Keratinocyte (primary cell): ENCODE measurements around the gene CXCL14. TPM values are rescaled to one million over a fixed set of nuclear protein-coding genes. Genes with fewer than 3 reads are reported as not detected.
A peak's percentile ranks its signal among the peaks of the same experiment; 100 is the strongest.

Experiments
- DNase-seq: peaks from one replicate; pipeline ENCODE4 v3.0.0-alpha.2; 2011; ENCODE audit warnings: low read depth, missing footprints, low spot score
- FAIRE-seq: peaks from 2 replicates; lab custom pipeline; 2011; peaks lifted over from hg19 to GRCh38; lab: Jason Lieb, UNC
- H2AFZ ChIP-seq: 2 replicates; pipeline ENCODE4 v1.6.0; 2012; ENCODE audit warnings: low read length, control low read depth, inconsistent platforms; ENCODE audit not compliant: control insufficient read depth
- H3K27ac ChIP-seq: 2 replicates; pipeline ENCODE4 v1.5.1; 2011; ENCODE audit warnings: low read length; ENCODE audit not compliant: control insufficient read depth, insufficient read depth
- H3K27me3 ChIP-seq: 3 replicates; pipeline ENCODE4 v1.6.0; 2011; ENCODE audit warnings: low read length; ENCODE audit not compliant: control insufficient read depth, insufficient read depth; ENCODE audit errors: extremely low read depth
- H3K36me3 ChIP-seq, 2 experiments: 2 replicates in 1 of 2; 3 replicates in 1 of 2; pipeline ENCODE4 v1.5.1; 2011; ENCODE audit warnings: low read length in 2 of 2, mild to moderate bottlenecking in 1 of 2; ENCODE audit not compliant: control insufficient read depth in 2 of 2, insufficient read depth in 2 of 2; ENCODE audit errors: extremely low read depth in 1 of 2
- H3K4me1 ChIP-seq: 3 replicates; pipeline ENCODE4 v1.5.1; 2011; ENCODE audit warnings: low read length; ENCODE audit not compliant: control insufficient read depth, insufficient read depth; ENCODE audit errors: extremely low read depth
- H3K4me2 ChIP-seq: 3 replicates; pipeline ENCODE4 v1.6.0; 2011; ENCODE audit warnings: low read depth, low read length; ENCODE audit not compliant: control insufficient read depth, insufficient read depth; ENCODE audit errors: extremely low read depth
- H3K4me3 ChIP-seq, 3 experiments: fragments of 200-600 bp in 1 of 3; sonication (generic) in 1 of 3; 2 replicates in 2 of 3; 3 replicates in 1 of 3; pipeline ENCODE4 v1.5.1; 2011 to 2016; ENCODE audit warnings: low read length in 3 of 3, mild to moderate bottlenecking in 3 of 3, control low read depth in 2 of 3, inconsistent platforms in 1 of 3, low read depth in 1 of 3, mixed read lengths in 1 of 3, mixed run types in 1 of 3, moderate library complexity in 1 of 3; ENCODE audit not compliant: control insufficient read depth in 2 of 3, insufficient read depth in 2 of 3; ENCODE audit errors: extremely low read depth in 1 of 3
- H3K79me2 ChIP-seq: 2 replicates; pipeline ENCODE4 v1.6.0; 2012; ENCODE audit warnings: low read length; ENCODE audit not compliant: control insufficient read depth, insufficient read depth
- H3K9ac ChIP-seq: 3 replicates; pipeline ENCODE4 v1.6.0; 2011; ENCODE audit warnings: low read length; ENCODE audit not compliant: control insufficient read depth, insufficient read depth; ENCODE audit errors: extremely low read depth
- H3K9me1 ChIP-seq: 3 replicates; pipeline ENCODE4 v1.6.0; 2011; ENCODE audit warnings: low read length; ENCODE audit not compliant: control insufficient read depth, insufficient read depth; ENCODE audit errors: extremely low read depth
- H3K9me3 ChIP-seq: 2 replicates; pipeline ENCODE4 v1.5.1; 2012; ENCODE audit warnings: low read depth, low read length; ENCODE audit not compliant: control insufficient read depth
- H4K20me1 ChIP-seq: 3 replicates; pipeline ENCODE4 v1.6.0; 2011; ENCODE audit warnings: low read length; ENCODE audit not compliant: control insufficient read depth, insufficient read depth; ENCODE audit errors: extremely low read depth
- CTCF ChIP-seq, 3 experiments: IDR thresholded peaks in 1 of 3; conservative IDR thresholded peaks in 1 of 3; optimal IDR thresholded peaks in 1 of 3; 2 replicates in 2 of 3; 3 replicates in 1 of 3; pipeline versions ENCODE3 to v1.5.1; 2011; ENCODE audit warnings: low read length in 3 of 3, mild to moderate bottlenecking in 3 of 3, moderate library complexity in 2 of 3, control low read depth in 1 of 3, inconsistent platforms in 1 of 3; ENCODE audit not compliant: insufficient read depth in 2 of 3; ENCODE audit errors: extremely low read depth in 1 of 3
- EZH2 ChIP-seq: IDR thresholded peaks from one replicate; pipeline ENCODE4 v1.6.1; 2012; ENCODE audit warnings: inconsistent platforms, mild to moderate bottlenecking, low read length, moderate library complexity
- dilution Hi-C: fragments of 300-500 bp; cut with MboI; formaldehyde crosslinking; loops from one replicate; pipeline ENCODE4 v1.7.0; 2020; ENCODE audit warnings: low sequenced_read_pairs; ENCODE audit not compliant: extremely low pct_ligation_motif_present
- polyA plus RNA-seq, 5 experiments: library from polyadenylated mRNA; depleted of rRNA in 3 of 5; stranded (reverse) in 3 of 5; stranded (forward) in 1 of 5; unstranded in 1 of 5; fragments of >200 nt; gene quantifications; 1 replicate in 1 of 5; 2 replicates in 3 of 5; 3 replicates in 1 of 5; pipeline versions ENCODE4 v1.2.1 to v1.2.3, GENCODE V29; 2011 to 2012; ENCODE audit warnings: missing spikeins in 2 of 5, low read depth in 1 of 5, low replicate concordance in 1 of 5

CXCL14 gene
- polyA plus RNA-seq, 1 donor (not counting 4 experiments of a cell fraction or from before 2014, with no cell fraction given), result 124 TPM

- H3K27me3 ChIP-seq, result peaks cover 52% of the 10 kb centered on the region
- no peak for FAIRE-seq
- no peaks in the 10 kb centered on the region for H3K79me2 ChIP-seq
- DNase-seq, result no peak
- H3K9me1 ChIP-seq, result no peaks in the 10 kb centered on the region
- TF ChIP-seq CTCF (optimal IDR thresholded peaks at IDR 0.05 in 1 of 3, IDR thresholded peaks at IDR 0.05 in 1 of 3, conservative IDR thresholded peaks at IDR 0.05 in 1 of 3; ENCODE audit: extremely low read depth in 1 of 3, insufficient read depth in 2 of 3, low read length in 3 of 3) (no peak), EZH2 (no peak)
- dilution Hi-C loops, result no loop called here
- no peaks in the 10 kb centered on the region for H4K20me1 ChIP-seq
- peaks cover 4% of the 10 kb centered on the region for H3K4me1 ChIP-seq
- H3K4me3 ChIP-seq, result no peak overlapping the region
- no peak overlapping the region for H3K4me2 ChIP-seq
- H3K9ac ChIP-seq, result no peak overlapping the region
- H2AFZ ChIP-seq, result no peak overlapping the region
- no peaks in the 10 kb centered on the region for H3K9me3 ChIP-seq
- no peaks in the 10 kb centered on the region for H3K36me3 ChIP-seq
- H3K27ac ChIP-seq, result no peak overlapping the region
These were observed 31.1 kb downstream of the CXCL14 start for GRCh38 chr5:135547590-135548254.

- H3K9me3 ChIP-seq, result no peaks in the 10 kb centered on the region
- no peaks in the 10 kb centered on the region for H3K79me2 ChIP-seq
- H3K9me1 ChIP-seq, result no peaks in the 10 kb centered on the region
- H3K36me3 ChIP-seq, result no peaks in the 10 kb centered on the region
- no peaks in the 10 kb centered on the region for H4K20me1 ChIP-seq
- FAIRE-seq, result no peak
- dilution Hi-C loops, result no loop called here
- DNase-seq, result no peak
- no peak overlapping the region for H3K4me3 ChIP-seq
- TF ChIP-seq CTCF (optimal IDR thresholded peaks at IDR 0.05 in 1 of 3, IDR thresholded peaks at IDR 0.05 in 1 of 3, conservative IDR thresholded peaks at IDR 0.05 in 1 of 3; ENCODE audit: extremely low read depth in 1 of 3, insufficient read depth in 2 of 3, low read length in 3 of 3), result peak in 1 of 3 experiments; percentile 41
- TF ChIP-seq EZH2, result no peak
- H3K9ac ChIP-seq, result no peak overlapping the region
- H3K27me3 ChIP-seq, result peaks cover 55% of the 10 kb centered on the region
- no peak overlapping the region for H3K4me2 ChIP-seq
- peaks cover 4% of the 10 kb centered on the region for H3K4me1 ChIP-seq
- no peak overlapping the region for H3K27ac ChIP-seq
- no peak overlapping the region for H2AFZ ChIP-seq
These were observed 31.9 kb downstream of the CXCL14 start for GRCh38 chr5:135546912-135547311.
